SK-N-MC (cell line): ENCODE results near the gene RAB12.
"Not testable (repeated sequence)": the region's sequence is repeated elsewhere in the genome, so short reads cannot be mapped to it uniquely, and the experiment has no call there.

Experiments used
- DNase-seq: peaks from one replicate; pipeline ENCODE4 v3.0.0-alpha.2; 2011; ENCODE audit warnings: low read depth, low spot score
- H3K27ac ChIP-seq: fragments of 200-600 bp; sonication (generic); 2 replicates; pipeline ENCODE4 v1.5.1; 2016; ENCODE audit warnings: mixed run types
- H3K36me3 ChIP-seq: fragments of 200-600 bp; sonication (generic); 2 replicates; pipeline ENCODE4 v1.6.1; 2017; ENCODE audit warnings: antibody characterized with exemption, low read length, mixed read lengths; ENCODE audit not compliant: insufficient read depth
- H3K4me3 ChIP-seq: fragments of 200-600 bp; sonication (generic); 2 replicates; pipeline ENCODE4 v1.5.1; 2016
- H3K9ac ChIP-seq: fragments of 200-600 bp; sonication (generic); 2 replicates; pipeline ENCODE4 v1.8.0; 2017; ENCODE audit warnings: mixed run types, mixed read lengths; ENCODE audit not compliant: insufficient read length
- H3K9me3 ChIP-seq: fragments of 200-600 bp; sonication (generic); 2 replicates; pipeline ENCODE4 v1.6.1; 2017; ENCODE audit warnings: low read depth, mild to moderate bottlenecking, antibody characterized with exemption, low read length, moderate library complexity, mixed read lengths
- EZH2 ChIP-seq: fragments of 200-600 bp; sonication (generic); IDR thresholded peaks from one replicate; pipeline ENCODE4 v1.6.1; 2017; ENCODE audit warnings: antibody characterized with exemption
- FOXP2 ChIP-seq: optimal IDR thresholded peaks from 2 replicates; pipeline ENCODE3; 2011; ENCODE audit warnings: mild to moderate bottlenecking, moderate library complexity; ENCODE audit not compliant: insufficient read depth; ENCODE audit errors: extremely low read length, control extremely low read depth
- POLR2AphosphoS5 ChIP-seq: IDR thresholded peaks from 2 replicates; pipeline ENCODE4 v1.6.1; 2012; ENCODE audit warnings: mild to moderate bottlenecking, low read depth, low read length, borderline replicate concordance

RAB12 gene

GRCh38 chr18:8608795-8609658 is at the start of gene RAB12:
Gene RAB12 (plus strand): TSS chr18:8609437. CDS start chr18:8609440, 3 bp downstream.
- TF ChIP-seq FOXP2 (no peak), POLR2AphosphoS5 (peak; percentile 60; the same call in 1 of the 2 replicates), EZH2 (no peak)
- Histone ChIP-seq H3K4me3 (peak within 1 kb of the TSS; percentile 94), H3K36me3 (peaks cover 9% of the 10 kb centered on the region; the same call in 1 of the 2 replicates), H3K27ac (no peak within 1 kb of the TSS), H3K9me3 (no peaks in the 10 kb centered on the region), H3K9ac (peak within 1 kb of the TSS; percentile 85)
- no peak for DNase-seq

- TF ChIP-seq POLR2AphosphoS5 (no peak), EZH2 (no peak), FOXP2 (no peak)
- no peak overlapping the region for H3K27ac ChIP-seq
- DNase-seq, result no peak
- H3K9ac ChIP-seq, result no peak overlapping the region
- no peak overlapping the region for H3K4me3 ChIP-seq
- no peaks in the 10 kb centered on the region for H3K9me3 ChIP-seq
- no peaks in the 10 kb centered on the region for H3K36me3 ChIP-seq
Observed at GRCh38 chr18:8559612-8560186, 49.5 kb upstream of the RAB12 start.

- H3K9me3 ChIP-seq, result no peaks in the 10 kb centered on the region
- H3K27ac ChIP-seq, result no peak overlapping the region
Observed at GRCh38 chr18:8561123-8561910, 47.9 kb upstream of the RAB12 start.

GRCh38 chr18:8562070-8562469 is 47.2 kb upstream of the RAB12 start:
- Histone ChIP-seq H3K9ac (no peak overlapping the region), H3K27ac (no peak overlapping the region), H3K36me3 (no peaks in the 10 kb centered on the region), H3K9me3 (no peaks in the 10 kb centered on the region), H3K4me3 (no peak overlapping the region)
- no peak for DNase-seq
- no peak for TF ChIP-seq FOXP2
- no peak for TF ChIP-seq POLR2AphosphoS5
- no peak for TF ChIP-seq EZH2

More at GRCh38 chr18:8561123-8561910, 47.9 kb upstream of the RAB12 start:
- TF ChIP-seq EZH2 (no peak), POLR2AphosphoS5 (no peak), FOXP2 (no peak)
- H3K9ac ChIP-seq, result no peak overlapping the region
- H3K4me3 ChIP-seq, result no peak overlapping the region
- H3K36me3 ChIP-seq, result no peaks in the 10 kb centered on the region
- DNase-seq, result no peak

- H3K36me3 ChIP-seq, result no peaks in the 10 kb centered on the region
- no peak for TF ChIP-seq EZH2
- no peak for TF ChIP-seq FOXP2
- no peak for TF ChIP-seq POLR2AphosphoS5
- no peak overlapping the region for H3K9ac ChIP-seq
- H3K27ac ChIP-seq, result no peak overlapping the region
- no peaks in the 10 kb centered on the region for H3K9me3 ChIP-seq
- DNase-seq, result no peak
- H3K4me3 ChIP-seq, result no peak overlapping the region
Observed at GRCh38 chr18:8562919-8563318, 46.3 kb upstream of the RAB12 start.

GRCh38 chr18:8571399-8571798 is 37.8 kb upstream of the RAB12 start:
- Histone ChIP-seq H3K36me3 (no peaks in the 10 kb centered on the region), H3K4me3 (no peak overlapping the region), H3K9me3 (no peaks in the 10 kb centered on the region), H3K27ac (no peak overlapping the region), H3K9ac (no peak overlapping the region)
- TF ChIP-seq POLR2AphosphoS5 (no peak), EZH2 (no peak), FOXP2 (no peak)
- DNase-seq, result no peak

- H3K36me3 ChIP-seq, H3K27ac ChIP-seq, H3K9me3 ChIP-seq, H3K4me3 ChIP-seq, DNase-seq, H3K9ac ChIP-seq: not testable (repeated sequence)
Observed at GRCh38 chr18:8573766-8574165, 35.5 kb upstream of the RAB12 start.

- Histone ChIP-seq H3K27ac (no peak overlapping the region), H3K9ac (no peak overlapping the region), H3K36me3 (no peaks in the 10 kb centered on the region), H3K4me3 (no peak overlapping the region), H3K9me3 (no peaks in the 10 kb centered on the region)
- TF ChIP-seq POLR2AphosphoS5 (no peak), FOXP2 (no peak), EZH2 (no peak)
- no peak for DNase-seq
Observed at GRCh38 chr18:8584798-8585197, 24.4 kb upstream of the RAB12 start.
